ENCODE data around the gene ERC2.

The ERC2 gene

DNA sequence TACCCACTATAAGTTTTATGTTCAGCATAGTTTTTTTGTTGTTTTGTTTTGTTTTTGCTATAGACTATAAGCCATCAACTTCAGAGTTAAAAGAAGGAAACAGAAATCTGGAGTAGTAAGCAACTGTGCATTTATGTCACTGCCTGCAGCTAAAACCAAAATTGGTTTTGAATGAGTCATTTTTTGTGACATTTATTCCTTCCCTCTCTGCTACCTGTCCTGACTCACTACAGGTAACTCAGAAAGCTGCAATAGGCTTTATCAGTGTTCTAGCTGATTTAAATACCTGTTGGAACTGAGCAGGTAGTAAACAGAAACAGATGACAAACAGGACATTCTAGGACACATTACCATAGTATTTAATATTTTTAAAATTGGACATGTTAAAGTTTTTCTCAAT is 587.9 kb downstream of the ERC2 start:
- no peak overlapping the region for H3K4me3 ChIP-seq (ENCODE audit: low read length, poor library complexity, severe bottlenecking)
- H3K79me2 ChIP-seq (ENCODE audit: insufficient read depth, low read length) = no peaks in the 10 kb centered on the region
- H3K9me3 ChIP-seq (ENCODE audit: insufficient read depth, low read depth, low read length) = no peaks in the 10 kb centered on the region
- H2AFZ ChIP-seq (ENCODE audit: low read length) = no peak overlapping the region
- no peak overlapping the region for H3K9ac ChIP-seq (ENCODE audit: low read depth, low read length, poor library complexity, severe bottlenecking)
- H4K20me1 ChIP-seq (ENCODE audit: insufficient read depth, low read length, poor library complexity, severe bottlenecking) = no peaks in the 10 kb centered on the region
- no peaks in the 10 kb centered on the region for H3K9me2 ChIP-seq (replicated peaks; ENCODE audit: low read depth, low read length)
- H3F3A ChIP-seq (ENCODE audit: low read depth) = no peaks in the 10 kb centered on the region
- H3K4me1 ChIP-seq (ENCODE audit: insufficient read depth, low read length, poor library complexity, severe bottlenecking) = no peaks in the 10 kb centered on the region
- no peaks in the 10 kb centered on the region for H3K27me3 ChIP-seq (ENCODE audit: insufficient read depth, low read length, poor library complexity, severe bottlenecking)
- no peak overlapping the region for H3K4me2 ChIP-seq (ENCODE audit: low read depth, low read length, poor library complexity, severe bottlenecking)
- H3K36me3 ChIP-seq (ENCODE audit: insufficient read depth, low read length) = no peaks in the 10 kb centered on the region
- TF ChIP-seq, protein P1, sequence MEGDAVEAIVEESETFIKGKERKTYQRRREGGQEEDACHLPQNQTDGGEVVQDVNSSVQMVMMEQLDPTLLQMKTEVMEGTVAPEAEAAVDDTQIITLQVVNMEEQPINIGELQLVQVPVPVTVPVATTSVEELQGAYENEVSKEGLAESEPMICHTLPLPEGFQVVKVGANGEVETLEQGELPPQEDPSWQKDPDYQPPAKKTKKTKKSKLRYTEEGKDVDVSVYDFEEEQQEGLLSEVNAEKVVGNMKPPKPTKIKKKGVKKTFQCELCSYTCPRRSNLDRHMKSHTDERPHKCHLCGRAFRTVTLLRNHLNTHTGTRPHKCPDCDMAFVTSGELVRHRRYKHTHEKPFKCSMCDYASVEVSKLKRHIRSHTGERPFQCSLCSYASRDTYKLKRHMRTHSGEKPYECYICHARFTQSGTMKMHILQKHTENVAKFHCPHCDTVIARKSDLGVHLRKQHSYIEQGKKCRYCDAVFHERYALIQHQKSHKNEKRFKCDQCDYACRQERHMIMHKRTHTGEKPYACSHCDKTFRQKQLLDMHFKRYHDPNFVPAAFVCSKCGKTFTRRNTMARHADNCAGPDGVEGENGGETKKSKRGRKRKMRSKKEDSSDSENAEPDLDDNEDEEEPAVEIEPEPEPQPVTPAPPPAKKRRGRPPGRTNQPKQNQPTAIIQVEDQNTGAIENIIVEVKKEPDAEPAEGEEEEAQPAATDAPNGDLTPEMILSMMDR (conservative IDR thresholded peaks at IDR 0.05; ENCODE audit: low read length) = no peak
- no peak for TF ChIP-seq EZH2phosphoT487 (IDR thresholded peaks at IDR 0.05; ENCODE audit: borderline replicate concordance)

DNA sequence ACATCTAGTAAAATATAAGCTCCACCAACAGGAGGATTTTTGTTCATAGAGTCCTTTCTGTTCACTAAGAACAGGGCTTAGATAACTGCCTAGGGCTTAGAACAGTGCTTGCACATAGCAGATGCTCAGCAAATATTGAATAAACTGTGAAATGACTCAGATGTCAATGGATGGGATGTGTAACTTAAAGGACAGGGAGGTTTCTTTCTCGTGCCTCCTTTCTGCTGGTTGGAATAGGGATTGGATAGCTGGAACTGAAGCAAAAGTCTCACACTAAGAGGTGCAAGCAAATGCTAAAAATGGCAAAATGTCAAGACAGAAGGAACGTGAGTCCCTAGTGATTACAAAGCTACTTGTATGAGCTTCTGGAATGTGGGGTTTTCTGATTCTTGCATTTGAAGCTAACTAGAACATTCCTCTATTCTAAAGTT is 588.4 kb downstream of the ERC2 start:
- Histone ChIP-seq H3K9ac (ENCODE audit: low read depth, low read length, poor library complexity, severe bottlenecking) (no peak overlapping the region), H2AFZ (ENCODE audit: low read length) (no peak overlapping the region), H4K20me1 (ENCODE audit: insufficient read depth, low read length, poor library complexity, severe bottlenecking) (no peaks in the 10 kb centered on the region), H3K79me2 (ENCODE audit: insufficient read depth, low read length) (no peaks in the 10 kb centered on the region), H3K4me1 (ENCODE audit: insufficient read depth, low read length, poor library complexity, severe bottlenecking) (no peaks in the 10 kb centered on the region), H3K9me3 (ENCODE audit: insufficient read depth, low read depth, low read length) (no peaks in the 10 kb centered on the region), H3K4me3 (ENCODE audit: low read length, poor library complexity, severe bottlenecking) (no peak overlapping the region), H3K36me3 (ENCODE audit: insufficient read depth, low read length) (no peaks in the 10 kb centered on the region), H3K9me2 (replicated peaks; ENCODE audit: low read depth, low read length) (no peaks in the 10 kb centered on the region), H3F3A (ENCODE audit: low read depth) (no peaks in the 10 kb centered on the region), H3K27me3 (ENCODE audit: insufficient read depth, low read length, poor library complexity, severe bottlenecking) (no peaks in the 10 kb centered on the region), H3K4me2 (ENCODE audit: low read depth, low read length, poor library complexity, severe bottlenecking) (no peak overlapping the region)
- TF ChIP-seq, protein P1 (conservative IDR thresholded peaks at IDR 0.05; ENCODE audit: low read length) = no peak
- no peak for TF ChIP-seq EZH2phosphoT487 (IDR thresholded peaks at IDR 0.05; ENCODE audit: borderline replicate concordance)

DNA sequence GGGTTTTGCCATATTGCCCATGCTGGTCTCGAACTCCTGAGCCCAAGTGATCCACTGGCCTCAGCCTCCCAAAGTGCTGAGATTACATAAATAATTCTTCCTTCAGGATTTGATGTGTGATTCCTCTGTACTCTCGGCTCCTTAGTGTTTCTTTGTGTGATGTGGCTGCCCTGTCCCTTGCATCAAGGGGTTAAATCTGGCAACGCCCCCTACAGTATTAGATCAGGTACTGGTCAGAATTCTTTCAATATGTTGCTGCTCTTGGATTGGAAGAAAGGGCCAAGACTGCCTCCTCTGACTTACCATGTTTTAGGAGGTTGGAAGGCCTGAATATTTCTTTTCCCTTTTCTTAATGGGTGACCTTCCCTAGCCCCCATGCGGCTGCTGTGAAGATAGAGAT is 590.6 kb downstream of the ERC2 start:
- H3K27me3 ChIP-seq (ENCODE audit: insufficient read depth, low read length, poor library complexity, severe bottlenecking) = no peaks in the 10 kb centered on the region
- TF ChIP-seq, protein P1 (conservative IDR thresholded peaks at IDR 0.05; ENCODE audit: low read length) = peak; percentile 40; the same call in 1 of the 2 replicates
- TF ChIP-seq EZH2phosphoT487 (IDR thresholded peaks at IDR 0.05; ENCODE audit: borderline replicate concordance) = no peak
- H4K20me1 ChIP-seq (ENCODE audit: insufficient read depth, low read length, poor library complexity, severe bottlenecking) = no peaks in the 10 kb centered on the region
- no peak overlapping the region for H3K4me3 ChIP-seq (ENCODE audit: low read length, poor library complexity, severe bottlenecking)
- no peaks in the 10 kb centered on the region for H3K79me2 ChIP-seq (ENCODE audit: insufficient read depth, low read length)
- H3K9ac ChIP-seq (ENCODE audit: low read depth, low read length, poor library complexity, severe bottlenecking) = no peak overlapping the region
- no peaks in the 10 kb centered on the region for H3K9me2 ChIP-seq (replicated peaks; ENCODE audit: low read depth, low read length)
- H2AFZ ChIP-seq (ENCODE audit: low read length) = no peak overlapping the region
- no peaks in the 10 kb centered on the region for H3K36me3 ChIP-seq (ENCODE audit: insufficient read depth, low read length)
- H3K4me2 ChIP-seq (ENCODE audit: low read depth, low read length, poor library complexity, severe bottlenecking) = no peak overlapping the region
- no peaks in the 10 kb centered on the region for H3K4me1 ChIP-seq (ENCODE audit: insufficient read depth, low read length, poor library complexity, severe bottlenecking)
- no peaks in the 10 kb centered on the region for H3K9me3 ChIP-seq (ENCODE audit: insufficient read depth, low read depth, low read length)
- H3F3A ChIP-seq (ENCODE audit: low read depth) = no peaks in the 10 kb centered on the region
